HG02759 (cell line): ENCODE measurements around the gene TFAP2C.
"Not testable (repeated sequence)": the region's sequence is repeated elsewhere in the genome, so short reads cannot be mapped to it uniquely, and the experiment has no call there.

Source experiments
- ATAC-seq: cut with Tn5 transposase; IDR thresholded peaks from one replicate; pipeline ENCODE4 v1.9.1; 2021; ENCODE audit warnings: mild to moderate bottlenecking, moderate library complexity; ENCODE audit not compliant: unreplicated experiment

The TFAP2C gene

DNA sequence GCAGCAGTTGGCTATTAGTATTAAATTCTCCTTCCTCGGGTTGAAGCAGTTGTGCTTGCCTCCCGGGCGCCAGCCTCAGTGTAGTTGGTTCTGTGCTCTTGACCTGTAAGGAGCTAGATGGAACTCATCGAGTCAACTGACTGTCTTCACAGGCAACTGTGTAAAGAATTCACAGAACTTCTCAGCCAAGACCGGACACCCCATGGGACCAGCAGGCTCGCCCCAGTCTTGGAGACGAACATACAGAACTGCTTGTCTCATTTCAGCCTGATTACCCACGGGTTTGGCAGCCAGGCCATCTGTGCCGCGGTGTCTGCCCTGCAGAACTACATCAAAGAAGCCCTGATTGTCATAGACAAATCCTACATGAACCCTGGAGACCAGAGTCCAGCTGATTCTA, 8.5 kb downstream of the TFAP2C start:
- no peak for ATAC-seq

DNA sequence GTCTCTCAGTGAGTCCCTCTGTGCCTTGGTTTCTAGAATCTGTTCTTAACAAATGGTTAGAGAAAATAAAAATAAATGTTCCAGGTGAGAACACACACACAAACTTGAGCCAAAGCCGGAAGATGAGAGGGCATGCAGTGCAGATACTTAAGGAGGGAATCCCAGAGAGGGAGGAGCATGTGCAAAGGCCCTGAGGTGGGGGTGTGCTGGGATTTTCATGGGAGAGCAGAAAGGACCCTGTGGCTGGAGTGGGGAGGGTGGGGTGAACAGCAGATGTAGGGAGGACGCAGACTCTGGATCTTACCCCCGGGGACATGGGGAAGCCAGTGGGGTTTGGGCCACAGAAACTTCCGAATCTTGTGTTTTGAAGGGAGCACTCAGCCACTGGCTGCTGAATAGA, 17.5 kb downstream of the TFAP2C start:
- no peak for ATAC-seq

GRCh38 chr20:56653211-56653610, 24.1 kb downstream of the TFAP2C start:
- no peak for ATAC-seq

- ATAC-seq = no peak
Observed at GRCh38 chr20:56656632-56657031, 27.5 kb downstream of the TFAP2C start.

DNA sequence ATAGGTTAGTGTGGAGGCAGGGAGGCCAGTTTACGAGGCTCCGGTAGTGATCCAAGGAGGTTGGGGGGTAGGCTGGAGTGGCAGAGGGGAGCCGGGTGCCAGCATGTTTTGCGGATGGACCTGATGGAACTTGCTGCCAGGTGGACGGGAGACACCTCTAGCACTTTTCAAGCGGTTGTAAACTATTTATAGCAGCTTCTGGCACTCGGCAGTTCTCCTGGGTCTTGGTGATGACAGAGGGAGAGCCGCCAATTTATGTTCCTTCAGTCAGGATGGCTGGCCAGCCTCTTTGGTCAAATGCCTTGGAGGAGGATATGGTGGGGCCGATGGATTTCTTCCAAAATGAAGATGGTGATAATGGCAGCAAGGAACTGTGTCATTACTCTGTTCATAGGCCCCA, 28.8 kb downstream of the TFAP2C start:
- ATAC-seq = no peak

DNA sequence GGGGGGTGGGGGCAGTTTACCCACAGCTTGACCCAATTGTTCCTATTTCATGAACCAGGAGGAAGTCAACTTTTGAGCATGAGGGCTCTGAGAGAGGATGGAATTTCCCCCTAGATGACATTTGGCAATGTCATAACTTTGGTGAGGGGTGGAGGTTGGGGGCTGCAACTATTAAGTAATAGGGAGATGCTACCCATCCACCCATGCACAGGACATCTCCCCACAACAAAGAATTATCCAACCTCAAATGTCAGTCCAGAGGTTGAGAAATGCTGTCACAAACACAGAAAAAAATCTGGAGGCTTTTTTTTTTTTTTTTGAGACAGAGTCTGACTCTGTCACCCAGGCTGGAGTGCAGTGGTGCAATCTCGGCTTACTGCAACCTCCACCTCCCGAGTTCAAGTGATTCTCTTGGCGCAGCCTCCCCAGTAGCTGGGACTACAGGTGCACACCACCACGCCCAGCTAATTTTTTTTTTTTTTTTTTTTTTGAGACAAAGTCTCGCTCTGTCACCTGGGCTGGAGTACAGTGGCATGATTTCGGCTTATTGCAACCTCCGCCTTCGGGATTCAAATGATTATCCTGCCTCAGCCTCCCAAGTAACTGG, 29.3 kb downstream of the TFAP2C start:
- ATAC-seq = not testable (repeated sequence)

DNA sequence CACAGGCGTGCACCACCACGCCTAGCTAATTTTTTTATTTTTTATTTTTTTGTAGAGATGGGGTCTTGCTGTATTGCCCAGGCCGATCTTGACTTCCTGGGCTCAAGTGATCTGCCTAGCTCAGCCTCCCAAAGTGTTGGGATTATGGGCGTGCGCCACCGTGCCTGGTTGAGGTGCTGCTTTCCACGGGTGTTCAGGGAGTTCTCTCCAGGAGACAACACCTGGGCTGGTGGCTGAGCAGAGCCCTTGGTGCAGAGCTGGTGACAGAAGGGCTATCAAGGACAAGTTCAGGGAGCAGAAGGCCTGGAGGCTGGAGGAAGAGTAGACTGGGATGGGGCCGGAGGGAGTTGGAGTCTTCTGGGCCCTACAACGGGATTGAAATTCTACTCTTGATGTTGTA, 34.6 kb downstream of the TFAP2C start:
- ATAC-seq = no peak

GRCh38 chr20:56664796-56665195, 35.7 kb downstream of the TFAP2C start:
- ATAC-seq = no peak

GRCh38 chr20:56665806-56666205, 36.7 kb downstream of the TFAP2C start:
- no peak for ATAC-seq

DNA sequence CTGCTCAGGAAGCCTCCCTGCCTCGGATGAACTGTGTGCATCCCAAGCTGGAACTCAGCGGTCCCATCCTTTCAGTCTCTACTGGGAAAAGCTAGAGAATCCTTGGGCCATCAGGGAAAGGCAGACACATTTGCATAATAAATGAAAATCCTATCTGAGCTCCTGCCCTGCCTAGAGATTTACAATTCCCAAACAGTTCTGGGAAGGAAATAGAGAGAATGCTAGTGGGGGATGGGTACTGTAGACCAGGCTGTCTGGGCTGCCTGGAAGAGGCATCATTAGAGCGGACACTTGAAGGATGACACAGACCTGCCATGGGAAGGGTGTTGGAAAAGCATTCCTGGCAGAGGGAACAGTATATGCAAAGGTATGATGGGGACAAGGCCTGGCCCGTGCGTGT, 44.3 kb downstream of the TFAP2C start:
- no peak for ATAC-seq

DNA sequence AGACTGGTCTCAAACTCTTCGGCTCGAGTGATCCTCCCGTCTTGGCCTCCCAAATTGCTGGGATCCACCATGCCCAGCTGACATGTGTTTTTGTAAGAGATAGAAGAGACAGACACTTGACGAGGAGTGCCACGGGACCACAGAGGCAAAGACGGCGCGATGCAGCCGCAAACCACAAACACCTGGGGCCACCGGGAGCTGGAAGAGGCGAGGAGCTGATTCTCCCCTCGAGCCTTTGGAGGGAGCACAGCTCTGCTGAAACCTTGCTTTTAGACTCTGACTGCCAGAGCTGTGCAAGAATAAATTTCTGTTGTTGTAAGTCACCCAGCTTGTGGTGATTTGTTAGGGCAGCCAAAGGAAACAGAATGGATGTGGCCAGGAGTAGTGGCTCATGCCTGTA, 46.9 kb downstream of the TFAP2C start:
- ATAC-seq = no peak

DNA sequence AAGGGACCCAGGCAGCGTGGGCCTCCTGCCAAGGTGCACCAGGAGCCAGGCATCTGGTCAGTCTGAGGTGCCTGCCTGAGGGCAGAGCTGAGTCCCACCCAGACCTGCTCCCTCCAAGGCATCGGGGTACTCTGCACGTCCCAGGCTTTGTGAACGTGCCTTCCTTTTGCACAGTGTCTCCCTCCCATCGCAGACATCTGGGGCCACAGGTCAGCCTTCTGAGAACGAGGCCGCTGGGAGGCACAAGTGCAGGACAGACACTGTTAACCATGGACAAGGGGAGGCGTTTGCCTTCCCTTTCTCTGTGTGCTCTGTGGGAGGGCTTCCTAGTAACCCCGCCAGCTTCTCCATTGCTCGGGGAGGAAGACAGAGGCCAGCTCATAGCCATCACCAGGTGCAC, 47.6 kb downstream of the TFAP2C start:
- no peak for ATAC-seq

DNA sequence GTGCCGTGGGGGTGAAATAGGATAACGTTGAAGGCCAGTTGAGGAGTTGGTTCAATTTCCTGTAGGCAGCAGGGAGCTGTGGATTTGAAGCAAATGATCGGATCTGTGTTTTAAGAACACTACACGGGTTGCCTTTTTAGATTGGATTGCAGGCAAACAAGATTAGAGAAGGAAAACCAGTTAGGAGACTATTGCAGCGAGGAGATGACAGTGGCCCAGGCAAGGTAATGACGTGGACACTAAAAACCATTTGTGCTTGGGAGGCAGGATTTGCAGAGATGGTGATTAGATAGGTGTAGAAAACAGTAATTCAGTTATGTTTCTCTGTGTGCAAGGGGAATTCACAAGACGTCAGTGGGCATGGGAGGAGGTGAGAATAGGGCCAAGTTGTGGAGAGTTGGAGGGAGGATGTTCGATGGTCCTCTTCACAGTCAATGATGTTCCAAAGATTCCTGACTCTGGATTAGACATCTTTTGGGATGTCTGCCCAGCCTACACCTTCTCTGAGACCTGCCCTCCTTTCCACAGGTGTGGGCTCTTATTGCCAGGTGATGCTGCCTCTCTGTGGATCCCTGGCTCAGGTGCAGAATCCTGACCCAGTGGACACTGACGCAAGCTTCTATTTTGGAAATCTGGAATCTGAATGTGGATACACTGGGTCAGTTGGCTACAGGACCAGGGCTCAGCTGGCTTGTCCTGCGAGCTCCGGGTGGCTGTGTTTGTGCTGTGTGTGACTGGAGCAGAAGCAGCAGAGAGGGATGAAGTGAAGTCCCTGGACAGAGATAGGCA, 54.2 kb downstream of the TFAP2C start:
- ATAC-seq = no peak

- ATAC-seq = no peak
Observed at GRCh38 chr20:56685879-56686278, 56.8 kb downstream of the TFAP2C start.

DNA sequence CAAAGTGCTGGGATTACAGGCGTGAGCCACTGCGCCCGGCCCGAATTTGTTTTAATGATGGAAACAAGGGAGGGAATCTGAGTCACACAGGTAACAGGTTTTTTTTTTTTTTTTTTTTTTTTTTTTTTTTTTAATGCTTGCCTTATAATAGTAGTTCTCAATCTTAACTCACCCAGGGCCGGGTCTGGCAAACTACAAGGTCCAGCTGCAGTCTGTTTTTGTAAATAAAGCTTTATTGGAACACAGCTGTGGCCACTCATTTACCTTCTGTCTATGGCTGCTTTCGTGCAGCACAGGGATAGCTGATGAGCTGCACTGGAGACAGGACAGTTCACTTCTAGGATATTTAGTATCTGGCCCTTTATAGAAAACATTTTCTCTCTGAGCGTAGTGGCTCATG, 58.0 kb downstream of the TFAP2C start:
- no peak for ATAC-seq

DNA sequence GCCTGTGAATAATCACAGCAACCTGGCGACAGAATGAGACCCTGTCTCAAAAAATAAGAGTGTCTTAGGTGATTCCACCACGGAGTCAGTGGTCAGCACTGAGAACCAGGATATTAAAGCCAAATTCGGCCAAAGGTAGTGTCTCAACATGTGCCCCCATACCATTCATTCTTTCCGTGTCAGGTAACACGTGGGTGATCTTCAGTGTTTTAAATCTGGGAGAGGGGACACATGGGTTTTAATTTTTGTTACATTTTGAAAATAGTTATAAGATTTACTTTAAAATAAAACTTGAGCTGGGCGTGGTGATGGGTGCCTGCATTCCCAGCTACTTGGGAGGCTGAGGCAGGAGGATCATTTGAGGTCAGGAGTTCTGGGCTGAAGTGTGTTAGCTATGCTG, 59.0 kb downstream of the TFAP2C start:
- no peak for ATAC-seq
